CD4-positive, alpha-beta memory T cell (primary cell): ENCODE results near the gene ACP6. TPM values are rescaled to one million over a fixed set of nuclear protein-coding genes. Genes with fewer than 3 reads are reported as not detected.

Source experiments
- CTCF ChIA-PET: fragments of 350-600 bp; sonication (Branson Sonifier 250); formaldehyde crosslinking; loops from one replicate; lab custom pipeline; 2021; ENCODE audit warnings: inconsistent platforms; ENCODE audit not compliant: partially characterized antibody; lab: Charles Lee
- POLR2A ChIA-PET: fragments of 350-600 bp; sonication (Branson Sonifier 250); formaldehyde crosslinking; loops from one replicate; lab custom pipeline; 2021; ENCODE audit not compliant: partially characterized antibody; lab: Charles Lee
- DNase-seq, 5 donors: peaks; one replicate each; pipeline versions ENCODE4 v3.0.0 to v3.0.0-alpha.2; 2020 to 2022; ENCODE audit warnings: mixed read lengths in 1 of 5
- H3K27ac ChIP-seq: one replicate; pipeline ENCODE4 v1.7.0; 2013; ENCODE audit warnings: low read depth, low read length
- H3K27me3 ChIP-seq: 2 replicates; pipeline ENCODE4 v1.7.0; 2013; ENCODE audit warnings: mild to moderate bottlenecking, low read length, moderate library complexity; ENCODE audit not compliant: insufficient read depth
- H3K36me3 ChIP-seq: 2 replicates; pipeline ENCODE4 v1.7.0; 2013; ENCODE audit warnings: mild to moderate bottlenecking, low read length, moderate library complexity; ENCODE audit not compliant: insufficient read depth
- H3K4me1 ChIP-seq: 2 replicates; pipeline ENCODE4 v1.7.0; 2013; ENCODE audit warnings: mild to moderate bottlenecking, low read length, moderate library complexity; ENCODE audit not compliant: insufficient read depth
- H3K4me3 ChIP-seq, 2 donors: one replicate each; pipeline ENCODE4 v1.7.0; 2013; ENCODE audit warnings: low read length in 2 of 2, mild to moderate bottlenecking in 1 of 2
- H3K9me3 ChIP-seq, 2 donors: one replicate each; pipeline ENCODE4 v1.7.0; 2013; ENCODE audit warnings: low read length in 2 of 2, control low read depth in 1 of 2; ENCODE audit not compliant: control insufficient read depth in 1 of 2
- H3K27ac Mint-ChIP-seq, 7 donors: one replicate each; pipeline ENCODE4 v1.8.0; 2020 to 2021; ENCODE audit warnings: mixed read lengths in 7 of 7, mild to moderate bottlenecking in 6 of 7, inconsistent platforms in 3 of 7, moderate library complexity in 3 of 7
- H3K27me3 Mint-ChIP-seq, 2 donors: one replicate each; pipeline ENCODE4 v1.8.0; 2020 to 2021; ENCODE audit warnings: mixed read lengths in 2 of 2
- H3K36me3 Mint-ChIP-seq, 2 donors: one replicate each; pipeline ENCODE4 v1.8.0; 2020 to 2021; ENCODE audit warnings: mixed read lengths in 2 of 2, inconsistent platforms in 1 of 2, mild to moderate bottlenecking in 1 of 2
- H3K4me1 Mint-ChIP-seq, 4 donors: one replicate each; pipeline ENCODE4 v1.8.0; 2020 to 2021; ENCODE audit warnings: mixed read lengths in 4 of 4, mild to moderate bottlenecking in 1 of 4
- H3K4me3 Mint-ChIP-seq, 8 donors: one replicate each; pipeline ENCODE4 v1.8.0; 2020 to 2021; ENCODE audit warnings: mixed read lengths in 8 of 8, mild to moderate bottlenecking in 7 of 8, moderate library complexity in 6 of 8, inconsistent platforms in 3 of 8
- H3K9me3 Mint-ChIP-seq, 8 donors: one replicate each; pipeline ENCODE4 v1.8.0; 2020 to 2021; ENCODE audit warnings: mixed read lengths in 8 of 8, mild to moderate bottlenecking in 5 of 8, inconsistent platforms in 3 of 8, moderate library complexity in 1 of 8
- intact Hi-C: fragments of 100-400 bp; cut with micrococcal nuclease; formaldehyde crosslinking; loops from one replicate; pipeline ENCODE4 v1.15.1; 2023
- polyA plus RNA-seq, 2 donors: library from polyadenylated mRNA; unstranded; fragments of 300-500 nt; fragmentation: Illumina TruSeq; gene quantifications; one replicate each; pipeline ENCODE4 v1.2.3, GENCODE V29; 2021
- total RNA-seq, 2 experiments: library from RNA; stranded (reverse); gene quantifications; one replicate each; pipeline ENCODE4 v1.2.3, GENCODE V29; 2021

The ACP6 gene
- total and polyA plus RNA-seq, 4 experiments from 2014 or later: 15.4 to 22.7 (median 20.2) TPM

- Histone ChIP-seq H3K4me1 (no peaks in the 10 kb centered on the region), H3K36me3 (peaks cover 12% of the 10 kb centered on the region), H3K27me3 (no peaks in the 10 kb centered on the region), H3K9me3 (no peaks in the 10 kb centered on the region), H3K4me3 (no peak overlapping the region), H3K27ac (no peak overlapping the region)
- H3K4me3 Mint-ChIP-seq: no peak overlapping the region
- peaks cover 42 to 46% of the 10 kb centered on the region in 2 donors for H3K36me3 Mint-ChIP-seq
- DNase-seq: no peak
- H3K4me1 Mint-ChIP-seq: peaks cover 0 to 5% (median 3%) of the 10 kb centered on the region in 4 donors
- intact Hi-C loops: no loop called here
- no peak overlapping the region for H3K27ac Mint-ChIP-seq
- CTCF ChIA-PET: interaction anchor here (1.5 kb wide), 1 partner anchor 33 kb away, joined by 3 read pairs; no protein-coding TSS in a partner anchor
- H3K9me3 Mint-ChIP-seq: no peaks in the 10 kb centered on the region
- POLR2A ChIA-PET: no interaction called here
- no peaks in the 10 kb centered on the region for H3K27me3 Mint-ChIP-seq
These were observed 61.7 kb downstream of the ACP6 start for GRCh38 chr1:147608596-147608995.

GRCh38 chr1:147605591-147605990 lies 64.7 kb downstream of the ACP6 start:
- POLR2A ChIA-PET: interaction anchor here (1.5 kb wide), 1 partner anchor 13 kb away, joined by 3 read pairs; no protein-coding TSS in a partner anchor
- H3K36me3 Mint-ChIP-seq: peaks cover 22 to 26% of the 10 kb centered on the region in 2 donors
- H3K36me3 ChIP-seq: peaks cover 8% of the 10 kb centered on the region
- intact Hi-C loops: no loop called here
- H3K9me3 ChIP-seq: no peaks in the 10 kb centered on the region
- H3K4me3 ChIP-seq: no peak overlapping the region
- peaks cover 13% of the 10 kb centered on the region for H3K4me1 ChIP-seq
- H3K27me3 Mint-ChIP-seq: no peaks in the 10 kb centered on the region
- no peak overlapping the region for H3K4me3 Mint-ChIP-seq
- peaks cover 13 to 25% (median 15%) of the 10 kb centered on the region in 4 donors for H3K4me1 Mint-ChIP-seq
- no peak overlapping the region for H3K27ac Mint-ChIP-seq
- H3K27me3 ChIP-seq: no peaks in the 10 kb centered on the region
- no peaks in the 10 kb centered on the region for H3K9me3 Mint-ChIP-seq
- no peak overlapping the region for H3K27ac ChIP-seq
- no peak for DNase-seq
- CTCF ChIA-PET: interaction anchor here (2.8 kb wide), 1 partner anchor 21 kb away, joined by 15 read pairs; no protein-coding TSS in a partner anchor

GRCh38 chr1:147603986-147604385 lies 66.3 kb downstream of the ACP6 start:
- Histone ChIP-seq H3K27ac (no peak overlapping the region), H3K4me3 (no peak overlapping the region), H3K4me1 (peaks cover 17% of the 10 kb centered on the region), H3K36me3 (peaks cover 8% of the 10 kb centered on the region), H3K27me3 (no peaks in the 10 kb centered on the region), H3K9me3 (no peaks in the 10 kb centered on the region)
- peaks cover 19 to 26% of the 10 kb centered on the region in 2 donors for H3K36me3 Mint-ChIP-seq
- H3K4me1 Mint-ChIP-seq: peaks cover 15 to 28% (median 19%) of the 10 kb centered on the region in 4 donors
- DNase-seq: no peak
- POLR2A ChIA-PET: interaction anchor here (1.4 kb wide), 1 partner anchor 63 kb away, joined by 4 read pairs; the partner anchor contains the start of gene BCL9
- H3K27ac Mint-ChIP-seq: peak overlapping the region in 1 of 7 donors; percentile 24
- H3K9me3 Mint-ChIP-seq: no peaks in the 10 kb centered on the region
- intact Hi-C loops: loop anchor here (5.0 kb wide), 1 partner anchor 38 kb away; no protein-coding TSS in a partner anchor
- no peak overlapping the region for H3K4me3 Mint-ChIP-seq
- no peaks in the 10 kb centered on the region for H3K27me3 Mint-ChIP-seq
- CTCF ChIA-PET: interaction anchor here (1.2 kb wide), 1 partner anchor 23 kb away, joined by 3 read pairs; no protein-coding TSS in a partner anchor

- Mint-ChIP-seq H3K27ac (peak overlapping the region; percentile 40 to 92 (median 77)), H3K9me3 (no peaks in the 10 kb centered on the region), H3K4me3 (peak overlapping the region; percentile 83 to 92 (median 86)), H3K4me1 (peaks cover 15 to 33% (median 25%) of the 10 kb centered on the region in 4 donors), H3K27me3 (no peaks in the 10 kb centered on the region), H3K36me3 (peaks cover 4 to 5% of the 10 kb centered on the region in 2 donors)
- ChIA-PET POLR2A (interaction anchor here (0.8 to 5.8 kb wide), 10 partner anchors 18 to 292 kb away, joined by 3 to 121 read pairs (median 5); partner anchors contain the start of genes ACP6 and BCL9), CTCF (interaction anchor here (0.8 to 4.2 kb wide), 6 partner anchors 27 to 84 kb away, joined by 3 to 18 read pairs (median 5); partner anchors contain the start of gene BCL9)
- H3K9me3 ChIP-seq: no peaks in the 10 kb centered on the region
- H3K27me3 ChIP-seq: no peaks in the 10 kb centered on the region
- intact Hi-C loops: loop anchor here (2.0 to 5.0 kb wide), 3 partner anchors 26 to 86 kb away; no protein-coding TSS in a partner anchor
- H3K27ac ChIP-seq: peak overlapping the region; percentile 35
- H3K4me3 ChIP-seq: peak overlapping the region in 1 of 2 donors; percentile 19
- peak in 1 of 5 donors; percentile 61 for DNase-seq
- H3K36me3 ChIP-seq: no peaks in the 10 kb centered on the region
- peaks cover 24% of the 10 kb centered on the region for H3K4me1 ChIP-seq
These were observed 69.9 kb downstream of the ACP6 start for GRCh38 chr1:147600119-147601111.

- Mint-ChIP-seq H3K27ac (peak overlapping the region; percentile 48 to 91 (median 85)), H3K27me3 (no peaks in the 10 kb centered on the region), H3K9me3 (no peaks in the 10 kb centered on the region), H3K4me1 (peaks cover 15 to 33% (median 25%) of the 10 kb centered on the region in 4 donors), H3K4me3 (peak overlapping the region; percentile 86 to 92 (median 90)), H3K36me3 (peaks cover 0 to 3% of the 10 kb centered on the region in 2 donors)
- CTCF ChIA-PET: interaction anchor here (0.8 to 4.2 kb wide), 6 partner anchors 27 to 84 kb away, joined by 3 to 18 read pairs (median 5); partner anchors contain the start of gene BCL9
- intact Hi-C loops: loop anchor here (1.0 to 5.0 kb wide), 7 partner anchors 19 to 85 kb away; partner anchors contain the start of genes ACP6 and BCL9
- H3K9me3 ChIP-seq: no peaks in the 10 kb centered on the region
- H3K4me3 ChIP-seq: peak overlapping the region; percentile 67 to 72
- peak; percentile 94 to 96 (median 95) for DNase-seq
- no peaks in the 10 kb centered on the region for H3K36me3 ChIP-seq
- H3K27me3 ChIP-seq: no peaks in the 10 kb centered on the region
- peak overlapping the region; percentile 47 for H3K27ac ChIP-seq
- POLR2A ChIA-PET: interaction anchor here (0.5 to 5.8 kb wide), 12 partner anchors 17 to 293 kb away, joined by 3 to 121 read pairs (median 4); partner anchors contain the start of genes ACP6 and BCL9
- peaks cover 24% of the 10 kb centered on the region for H3K4me1 ChIP-seq
These were observed 70.8 kb downstream of the ACP6 start for GRCh38 chr1:147599362-147600118.

- H3K27me3 Mint-ChIP-seq: no peaks in the 10 kb centered on the region
- Histone ChIP-seq H3K9me3 (no peaks in the 10 kb centered on the region), H3K27me3 (no peaks in the 10 kb centered on the region), H3K36me3 (no peaks in the 10 kb centered on the region), H3K4me1 (peaks cover 24% of the 10 kb centered on the region), H3K27ac (peak overlapping the region; percentile 47), H3K4me3 (peak overlapping the region; percentile 67 to 72)
- ChIA-PET POLR2A (interaction anchor here (0.5 to 5.8 kb wide), 12 partner anchors 18 to 294 kb away, joined by 3 to 121 read pairs (median 4); partner anchors contain the start of genes ACP6 and BCL9), CTCF (interaction anchor here (0.6 to 4.2 kb wide), 6 partner anchors 28 to 79 kb away, joined by 3 to 18 read pairs (median 5); partner anchors contain the start of gene BCL9)
- H3K36me3 Mint-ChIP-seq: peaks cover 0 to 3% of the 10 kb centered on the region in 2 donors
- H3K9me3 Mint-ChIP-seq: no peaks in the 10 kb centered on the region
- peaks cover 15 to 33% (median 25%) of the 10 kb centered on the region in 4 donors for H3K4me1 Mint-ChIP-seq
- intact Hi-C loops: loop anchor here (1.0 kb wide), 4 partner anchors 18 to 72 kb away; partner anchors contain the start of genes ACP6 and BCL9
- peak in 3 of 5 donors; percentile 10 to 54 (median 26) for DNase-seq
- H3K4me3 Mint-ChIP-seq: peak overlapping the region; percentile 86 to 92 (median 90)
- H3K27ac Mint-ChIP-seq: peak overlapping the region; percentile 48 to 91 (median 85)
These were observed 71.5 kb downstream of the ACP6 start for GRCh38 chr1:147598621-147599361.
